GM19238 (cell line): ENCODE results near the gene FYCO1.

Source experiments
- DNase-seq: peaks from one replicate; pipeline ENCODE4 v3.0.0; 2011; ENCODE audit warnings: low spot score; ENCODE audit not compliant: insufficient read length

The FYCO1 gene

GRCh38 chr3:45887759-45888511, 107.7 kb downstream of the FYCO1 start:
- DNase-seq = no peak

- no peak for DNase-seq
Observed at GRCh38 chr3:45887285-45887684, 108.3 kb downstream of the FYCO1 start.

- no peak for DNase-seq
Observed at GRCh38 chr3:45885979-45886705, 109.5 kb downstream of the FYCO1 start, which contains the start of gene CCR9. TSS of gene CCR9 (plus strand) at chr3:45886543. CDS start at chr3:45894934, 8,391 bp downstream.

GRCh38 chr3:45884368-45885201, 111.0 kb downstream of the FYCO1 start:
- no peak for DNase-seq

- no peak for DNase-seq
Observed at GRCh38 chr3:45881078-45882022, 114.3 kb downstream of the FYCO1 start.

GRCh38 chr3:45880725-45881077, 114.9 kb downstream of the FYCO1 start:
- no peak for DNase-seq

GRCh38 chr3:45878124-45878523, 117.5 kb downstream of the FYCO1 start:
- DNase-seq = no peak

GRCh38 chr3:45874677-45875346, 120.8 kb downstream of the FYCO1 start:
- DNase-seq = no peak

GRCh38 chr3:45873638-45874037, 122.0 kb downstream of the FYCO1 start:
- DNase-seq = no peak

- no peak for DNase-seq
Observed at GRCh38 chr3:45873036-45873435, 122.6 kb downstream of the FYCO1 start.

GRCh38 chr3:45872569-45872968, 123.1 kb downstream of the FYCO1 start:
- DNase-seq = no peak

- no peak for DNase-seq
Observed at GRCh38 chr3:45871780-45872179, 123.8 kb downstream of the FYCO1 start.

GRCh38 chr3:45870099-45870498, 125.5 kb downstream of the FYCO1 start:
- no peak for DNase-seq

GRCh38 chr3:45869638-45870037, 126.0 kb downstream of the FYCO1 start:
- DNase-seq = no peak

GRCh38 chr3:45868650-45869049, 127.0 kb downstream of the FYCO1 start:
- DNase-seq = no peak

GRCh38 chr3:45868213-45868612, 127.4 kb downstream of the FYCO1 start:
- DNase-seq = no peak
